Gastrocnemius medialis (tissue), 4 donors: Measurements from ENCODE around the gene FITM1. TPM values are rescaled to one million over a fixed set of nuclear protein-coding genes. Genes with fewer than 3 reads are reported as not detected.
A peak's percentile ranks its signal among the peaks of the same experiment; 100 is the strongest.

ENCODE experiments used
- ATAC-seq, 2 donors: fragments of 150-250 bp; one replicate each; pipeline ENCODE4 v1.9.1; 2016
- DNase-seq, 2 donors: peaks; one replicate each; pipeline ENCODE4 v3.0.0-alpha.2; 2019
- H3K27ac ChIP-seq, 4 donors: fragments of 200-600 bp; sonication (generic); 1 replicate in 1 of 4; 2 replicates in 3 of 4; pipeline ENCODE4 v1.5.1; 2016 to 2018; ENCODE audit warnings: mild to moderate bottlenecking in 2 of 4, moderate library complexity in 1 of 4
- H3K27me3 ChIP-seq, 3 donors: fragments of 200-600 bp; sonication (generic) in 2 of 3; 1 replicate in 1 of 3; 2 replicates in 2 of 3; pipeline versions ENCODE4 v1.5.1 to v1.6.0; 2016 to 2019; ENCODE audit warnings: mild to moderate bottlenecking in 1 of 3, moderate library complexity in 1 of 3
- H3K36me3 ChIP-seq, 2 donors: fragments of 200-600 bp; sonication (generic) in 1 of 2; one replicate each; pipeline ENCODE4 v1.5.1; 2017 to 2018
- H3K4me1 ChIP-seq, 2 donors: fragments of 200-600 bp; sonication (generic) in 1 of 2; one replicate each; pipeline ENCODE4 v1.5.1; 2016 to 2017; ENCODE audit warnings: mild to moderate bottlenecking in 2 of 2
- H3K4me3 ChIP-seq, 4 donors: fragments of 200-600 bp; sonication (generic) in 3 of 4; 1 replicate in 1 of 4; 2 replicates in 3 of 4; pipeline ENCODE4 v1.5.1; 2016 to 2019; ENCODE audit warnings: mild to moderate bottlenecking in 2 of 4
- H3K9me3 ChIP-seq, 3 donors: fragments of 200-600 bp; sonication (generic) in 2 of 3; 1 replicate in 1 of 3; 2 replicates in 2 of 3; pipeline ENCODE4 v1.5.1; 2016 to 2019
- POLR2A ChIP-seq, 2 donors: fragments of 450-650 bp; IDR thresholded peaks; one replicate each; pipeline ENCODE4 v1.6.1; 2017; ENCODE audit warnings: antibody characterized with exemption in 2 of 2, mild to moderate bottlenecking in 2 of 2, moderate library complexity in 2 of 2
- in situ Hi-C, 4 donors: fragments of 200-750 bp; cut with MboI; loops; one replicate each; pipeline versions ENCODE4 v1.15.0 to v1.8.0; 2017; ENCODE audit warnings: low sequenced_read_pairs in 4 of 4
- intact Hi-C: fragments of 100-400 bp; cut with DNase I; formaldehyde crosslinking; loops from one replicate; pipeline ENCODE4 v1.15.1; 2023; ENCODE audit warnings: low total_unique reads
- total RNA-seq, 4 donors: library from RNA; depleted of rRNA; stranded (reverse); fragments of >200 nt; gene quantifications; one replicate each; pipeline versions ENCODE4 v1.1.0 to v1.2.3, GENCODE V29; 2016
- TF ChIP-seq, protein P1 (sequence below), 5 experiments: fragments of 450-650 bp in 3 of 5; fragments of 200-600 bp in 2 of 5; sonication (generic) in 2 of 5; IDR thresholded peaks in 4 of 5; conservative IDR thresholded peaks in 1 of 5; 1 replicate in 4 of 5; 2 replicates in 1 of 5; pipeline ENCODE4 v1.5.1; 2016 to 2019; ENCODE audit warnings: antibody characterized with exemption in 5 of 5, mild to moderate bottlenecking in 3 of 5, moderate library complexity in 3 of 5

The FITM1 gene
- total RNA-seq, 4 donors from 2014 or later, result 45.3 to 91.3 (median 65.4) TPM

DNA sequence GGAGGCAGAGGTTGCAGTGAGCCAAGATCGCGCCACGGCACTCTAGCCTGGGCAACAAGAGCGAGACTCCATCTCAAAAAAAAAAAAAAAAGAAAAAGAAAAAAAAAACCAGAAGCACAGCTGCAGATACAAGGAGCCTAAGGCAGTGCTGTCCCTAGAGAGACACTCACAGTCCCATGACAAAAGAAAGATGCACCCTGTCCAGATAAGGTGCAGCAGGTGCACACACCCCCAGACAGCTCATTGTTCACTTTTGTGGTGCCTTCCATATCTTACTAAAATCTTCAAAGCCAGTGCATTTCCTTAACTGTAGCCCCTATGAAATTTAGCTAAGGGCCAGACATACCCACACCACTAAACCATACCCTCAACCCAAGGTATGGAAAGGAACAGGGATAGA is 8.0 kb upstream of the FITM1 start:
- TF ChIP-seq, protein P1, sequence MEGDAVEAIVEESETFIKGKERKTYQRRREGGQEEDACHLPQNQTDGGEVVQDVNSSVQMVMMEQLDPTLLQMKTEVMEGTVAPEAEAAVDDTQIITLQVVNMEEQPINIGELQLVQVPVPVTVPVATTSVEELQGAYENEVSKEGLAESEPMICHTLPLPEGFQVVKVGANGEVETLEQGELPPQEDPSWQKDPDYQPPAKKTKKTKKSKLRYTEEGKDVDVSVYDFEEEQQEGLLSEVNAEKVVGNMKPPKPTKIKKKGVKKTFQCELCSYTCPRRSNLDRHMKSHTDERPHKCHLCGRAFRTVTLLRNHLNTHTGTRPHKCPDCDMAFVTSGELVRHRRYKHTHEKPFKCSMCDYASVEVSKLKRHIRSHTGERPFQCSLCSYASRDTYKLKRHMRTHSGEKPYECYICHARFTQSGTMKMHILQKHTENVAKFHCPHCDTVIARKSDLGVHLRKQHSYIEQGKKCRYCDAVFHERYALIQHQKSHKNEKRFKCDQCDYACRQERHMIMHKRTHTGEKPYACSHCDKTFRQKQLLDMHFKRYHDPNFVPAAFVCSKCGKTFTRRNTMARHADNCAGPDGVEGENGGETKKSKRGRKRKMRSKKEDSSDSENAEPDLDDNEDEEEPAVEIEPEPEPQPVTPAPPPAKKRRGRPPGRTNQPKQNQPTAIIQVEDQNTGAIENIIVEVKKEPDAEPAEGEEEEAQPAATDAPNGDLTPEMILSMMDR (IDR thresholded peaks at IDR 0.05 in 4 of 5, conservative IDR thresholded peaks at IDR 0.05 in 1 of 5), result no peak
- Histone ChIP-seq H3K27ac (no peak overlapping the region), H3K4me3 (no peak overlapping the region), H3K4me1 (no peaks in the 10 kb centered on the region), H3K36me3 (peaks cover 2 to 69% of the 10 kb centered on the region in 2 donors), H3K27me3 (no peaks in the 10 kb centered on the region), H3K9me3 (no peaks in the 10 kb centered on the region)
- in situ Hi-C loops, result no loop called here
- ATAC-seq (no peak), DNase-seq (no peak)
- intact Hi-C loops, result no loop called here

DNA sequence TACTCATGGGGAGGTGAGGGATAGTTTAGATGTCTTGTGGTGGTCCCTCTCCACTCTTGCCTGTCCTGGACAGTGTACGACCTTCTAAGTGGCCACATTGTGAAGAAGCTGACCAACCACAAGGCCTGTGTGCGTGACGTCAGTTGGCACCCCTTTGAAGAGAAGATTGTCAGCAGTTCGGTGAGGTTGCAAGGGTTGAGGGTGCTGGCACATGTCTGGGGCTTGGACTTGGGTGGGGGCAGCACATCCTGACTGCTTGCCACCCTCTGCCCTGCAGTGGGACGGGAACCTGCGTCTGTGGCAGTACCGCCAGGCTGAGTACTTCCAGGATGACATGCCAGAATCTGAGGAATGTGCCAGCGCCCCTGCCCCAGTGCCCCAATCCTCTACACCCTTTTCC is 7.6 kb upstream of the FITM1 start:
- in situ Hi-C loops, result no loop called here
- DNase-seq (no peak), ATAC-seq (no peak)
- Histone ChIP-seq H3K4me3 (no peak overlapping the region), H3K27me3 (no peaks in the 10 kb centered on the region), H3K27ac (no peak overlapping the region), H3K4me1 (no peaks in the 10 kb centered on the region), H3K9me3 (no peaks in the 10 kb centered on the region), H3K36me3 (peaks cover 2 to 65% of the 10 kb centered on the region in 2 donors)
- TF ChIP-seq, protein P1 (IDR thresholded peaks at IDR 0.05 in 4 of 5, conservative IDR thresholded peaks at IDR 0.05 in 1 of 5), result no peak
- no peak for TF ChIP-seq POLR2A (IDR thresholded peaks at IDR 0.05)
- intact Hi-C loops, result no loop called here

DNA sequence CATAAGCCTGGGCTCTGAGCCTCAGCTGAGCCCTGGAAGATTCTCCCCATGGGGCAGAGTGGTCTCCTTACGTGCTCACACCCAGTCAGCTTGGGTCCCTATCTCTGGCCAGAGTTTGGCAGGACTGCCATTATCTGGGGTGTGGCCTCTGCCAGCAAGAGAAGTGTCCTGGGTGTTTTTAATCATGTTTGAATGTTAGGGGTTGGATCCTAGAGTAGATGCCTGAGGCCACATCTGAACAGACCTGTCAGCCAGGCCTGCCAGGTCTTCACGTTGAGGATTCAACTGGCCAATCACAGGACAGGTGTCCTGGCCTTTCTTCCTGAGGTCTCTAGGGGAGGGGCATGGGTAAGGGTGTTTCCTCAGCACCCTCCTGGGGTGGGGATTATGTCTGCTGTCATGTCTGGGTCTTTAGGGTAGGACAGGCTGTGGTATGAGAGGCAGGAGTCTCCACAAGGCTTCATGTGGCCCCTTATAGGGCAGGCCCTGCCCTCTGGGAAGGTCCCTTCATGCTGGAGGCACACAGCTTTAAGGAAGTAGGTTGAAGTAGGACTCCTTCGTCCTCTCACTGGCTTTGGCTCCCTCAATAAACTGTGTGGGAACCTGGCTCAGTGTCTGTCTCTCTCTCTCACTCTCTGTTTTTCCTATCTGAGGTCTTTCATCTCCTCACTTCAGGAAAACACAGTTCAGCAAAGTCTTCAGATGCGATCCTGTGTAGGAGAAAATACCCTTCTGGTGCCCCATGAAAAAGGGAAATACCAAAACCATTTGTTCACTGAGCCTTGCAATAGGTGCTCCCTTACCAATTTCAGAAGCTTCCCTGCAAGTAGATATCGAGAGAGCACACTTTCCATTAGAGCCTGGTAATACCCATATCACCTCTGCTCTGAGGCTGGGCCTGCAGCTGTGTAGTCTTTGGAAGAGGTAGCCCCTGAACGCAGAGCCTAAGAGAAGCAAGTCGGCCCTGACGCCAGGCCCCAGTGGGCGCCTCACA is 6.7 kb upstream of the FITM1 start:
- in situ Hi-C loops, result no loop called here
- no peak for TF ChIP-seq POLR2A (IDR thresholded peaks at IDR 0.05)
- TF ChIP-seq, protein P1 (IDR thresholded peaks at IDR 0.05 in 4 of 5, conservative IDR thresholded peaks at IDR 0.05 in 1 of 5), result no peak
- Histone ChIP-seq H3K27ac (no peak overlapping the region), H3K27me3 (no peaks in the 10 kb centered on the region), H3K4me3 (no peak overlapping the region), H3K9me3 (no peaks in the 10 kb centered on the region), H3K36me3 (peaks cover 2 to 57% of the 10 kb centered on the region in 2 donors), H3K4me1 (no peaks in the 10 kb centered on the region)
- intact Hi-C loops, result no loop called here
- DNase-seq, result no peak
- ATAC-seq, result no peak

DNA sequence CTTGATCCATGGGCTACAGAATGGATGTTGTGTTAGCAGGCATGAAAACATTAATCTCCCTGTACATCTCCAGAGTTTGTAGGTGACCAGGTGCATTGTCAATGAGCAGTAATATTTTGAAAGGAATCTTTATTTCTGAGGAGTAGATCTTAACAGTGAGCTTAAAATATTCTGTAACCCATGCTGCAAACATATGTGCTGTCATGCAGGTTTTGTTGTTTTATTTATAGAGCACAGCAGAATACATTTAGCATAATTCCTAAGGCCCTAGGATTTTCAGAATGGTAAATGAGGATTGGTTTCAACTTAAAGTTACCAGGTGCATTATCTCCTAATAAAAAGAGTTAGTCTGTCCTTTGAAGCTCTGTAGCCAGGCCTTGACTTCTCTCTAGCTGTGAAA is 3.5 kb upstream of the FITM1 start:
- H3K4me3 ChIP-seq, result no peak overlapping the region
- TF ChIP-seq, protein P1 (IDR thresholded peaks at IDR 0.05 in 4 of 5, conservative IDR thresholded peaks at IDR 0.05 in 1 of 5), result no peak
- TF ChIP-seq POLR2A (IDR thresholded peaks at IDR 0.05), result no peak
- peaks cover 0 to 24% of the 10 kb centered on the region in 2 donors for H3K36me3 ChIP-seq
- H3K9me3 ChIP-seq, result no peaks in the 10 kb centered on the region
- no peak for DNase-seq
- peaks cover 18 to 21% of the 10 kb centered on the region in 2 donors for H3K4me1 ChIP-seq
- in situ Hi-C loops, result loop anchor here in 1 of 4 donors (25.0 kb wide), 1 partner anchor 815 kb away; the partner anchor contains the start of genes BCL2L2, PABPN1 and PPP1R3E
- intact Hi-C loops, result no loop called here
- H3K27me3 ChIP-seq, result no peaks in the 10 kb centered on the region
- H3K27ac ChIP-seq, result peak overlapping the region in 1 of 4 donors; percentile 31
- ATAC-seq, result no peak
